HG02798 (cell line): Measurements from ENCODE around the gene RABGGTB.
"Not testable (repeated sequence)": the region's sequence is repeated elsewhere in the genome, so short reads cannot be mapped to it uniquely, and the experiment has no call there.

Experiments
- ATAC-seq: cut with Tn5 transposase; IDR thresholded peaks from one replicate; pipeline ENCODE4 v1.9.1; 2021; ENCODE audit warnings: mild to moderate bottlenecking; ENCODE audit not compliant: unreplicated experiment, poor library complexity

Gene RABGGTB

DNA sequence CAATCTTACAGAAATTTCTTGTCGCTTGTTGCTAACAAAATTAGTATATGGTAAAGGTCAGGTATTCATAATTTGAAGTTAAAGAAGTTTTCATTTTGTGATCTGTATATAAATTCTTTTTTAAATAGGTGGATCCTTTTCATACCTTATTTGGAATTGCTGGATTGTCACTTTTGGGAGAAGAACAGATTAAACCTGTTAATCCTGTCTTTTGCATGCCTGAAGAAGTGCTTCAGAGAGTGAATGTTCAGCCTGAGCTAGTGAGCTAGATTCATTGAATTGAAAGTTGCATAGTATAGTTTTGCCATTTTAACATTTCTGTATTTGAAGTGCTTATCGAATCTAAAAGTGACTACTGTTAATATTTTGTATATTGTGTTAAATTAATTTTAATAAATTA is 8.3 kb downstream of the RABGGTB start:
- ATAC-seq = no peak

DNA sequence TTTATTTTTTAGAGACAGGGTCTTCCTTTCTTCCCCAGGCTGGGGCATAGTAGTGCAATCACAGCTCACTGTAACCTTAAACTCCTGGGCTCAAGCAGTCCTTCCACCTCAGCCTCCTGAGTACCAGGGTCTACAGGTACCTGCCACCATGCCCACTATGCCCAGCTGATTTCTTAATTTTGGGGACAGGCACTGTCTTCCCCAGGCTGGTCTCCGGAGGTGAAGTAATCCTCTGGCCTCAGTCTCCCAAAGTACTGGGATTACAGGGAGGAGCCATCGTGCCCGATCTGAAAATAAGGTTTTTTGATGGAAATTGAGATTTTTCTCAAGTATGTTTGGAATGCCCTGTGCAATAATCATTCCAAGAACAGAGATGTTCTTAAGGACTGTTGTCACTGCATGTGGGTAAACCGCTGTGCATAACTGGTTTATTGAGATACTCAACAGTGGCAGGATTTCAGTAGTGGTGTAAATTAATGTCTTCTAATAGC is 9.7 kb downstream of the RABGGTB start:
- no peak for ATAC-seq

DNA sequence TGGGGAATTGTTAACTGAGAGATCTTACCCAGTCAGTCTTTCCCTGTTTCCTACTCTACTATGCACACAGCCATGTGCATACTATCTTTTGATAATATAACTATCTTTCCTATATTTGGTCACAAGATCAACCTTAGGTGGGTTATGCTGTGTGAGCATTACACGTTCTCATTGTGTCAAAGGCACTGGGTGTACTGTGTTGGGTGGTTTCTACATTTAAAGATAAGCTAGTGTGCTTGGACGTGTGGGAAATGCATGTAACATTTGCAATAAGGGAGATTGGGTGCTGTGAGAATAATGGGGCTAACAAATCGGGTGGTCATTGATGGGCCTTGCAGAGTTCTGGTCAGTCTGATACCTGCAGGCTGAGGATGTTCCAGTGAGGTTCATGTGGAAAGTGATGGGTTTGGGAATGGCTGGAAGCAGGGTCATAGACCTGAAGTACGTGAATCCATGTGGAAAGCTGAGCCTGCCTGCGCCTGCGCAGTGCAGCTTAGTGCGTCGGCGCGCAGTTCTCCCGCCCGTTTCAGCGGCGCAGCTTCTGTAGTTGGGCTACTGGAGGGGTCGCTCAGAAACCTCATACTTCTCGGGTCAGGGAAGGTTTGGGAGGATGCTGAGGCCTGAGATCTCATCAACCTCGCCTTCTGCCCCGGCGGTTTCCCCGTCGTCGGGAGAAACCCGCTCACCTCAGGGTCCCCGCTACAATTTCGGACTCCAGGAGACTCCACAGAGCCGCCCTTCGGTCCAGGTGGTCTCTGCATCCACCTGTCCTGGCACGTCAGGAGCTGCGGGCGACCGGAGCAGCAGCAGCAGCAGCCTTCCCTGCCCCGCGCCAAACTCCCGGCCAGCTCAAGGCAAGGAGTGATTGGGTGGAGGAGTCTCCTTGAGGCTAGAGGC is 10.6 kb downstream of the RABGGTB start, which contains the start of gene MSH4:
MSH4 (plus strand) TSS at position 507 of the 897 bp plus-strand sequence; CDS start at position 611, 104 bp downstream.
- ATAC-seq = no peak

GRCh38 chr1:75797273-75797588 is 11.2 kb downstream of the RABGGTB start:
- ATAC-seq = no peak

- ATAC-seq = no peak
Measured at GRCh38 chr1:75797606-75798216, 11.7 kb downstream of the RABGGTB start.

- ATAC-seq = not testable (repeated sequence)
Measured at GRCh38 chr1:75801480-75801879, 15.4 kb downstream of the RABGGTB start.

- no peak for ATAC-seq
Measured at GRCh38 chr1:75808921-75809320, 22.9 kb downstream of the RABGGTB start.

DNA sequence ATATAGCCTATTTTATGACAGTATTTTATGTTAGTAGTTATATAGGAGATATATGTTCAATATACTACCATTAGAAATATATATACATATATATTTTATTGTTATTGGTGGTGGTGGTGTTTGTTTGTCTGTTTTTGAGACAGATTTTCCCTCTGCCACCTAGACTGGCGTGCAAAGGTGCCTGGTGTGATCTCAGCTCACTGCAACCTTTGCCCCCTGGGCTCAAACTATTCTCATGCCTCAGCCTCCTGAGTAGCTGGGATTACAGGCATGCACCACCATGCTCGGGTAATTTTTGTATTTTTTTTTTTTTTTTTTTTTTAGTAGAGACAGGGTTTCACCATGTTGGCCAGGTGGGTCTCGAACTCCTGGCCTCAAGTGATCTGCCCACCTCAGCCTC is 24.1 kb downstream of the RABGGTB start:
- ATAC-seq = not testable (repeated sequence)

DNA sequence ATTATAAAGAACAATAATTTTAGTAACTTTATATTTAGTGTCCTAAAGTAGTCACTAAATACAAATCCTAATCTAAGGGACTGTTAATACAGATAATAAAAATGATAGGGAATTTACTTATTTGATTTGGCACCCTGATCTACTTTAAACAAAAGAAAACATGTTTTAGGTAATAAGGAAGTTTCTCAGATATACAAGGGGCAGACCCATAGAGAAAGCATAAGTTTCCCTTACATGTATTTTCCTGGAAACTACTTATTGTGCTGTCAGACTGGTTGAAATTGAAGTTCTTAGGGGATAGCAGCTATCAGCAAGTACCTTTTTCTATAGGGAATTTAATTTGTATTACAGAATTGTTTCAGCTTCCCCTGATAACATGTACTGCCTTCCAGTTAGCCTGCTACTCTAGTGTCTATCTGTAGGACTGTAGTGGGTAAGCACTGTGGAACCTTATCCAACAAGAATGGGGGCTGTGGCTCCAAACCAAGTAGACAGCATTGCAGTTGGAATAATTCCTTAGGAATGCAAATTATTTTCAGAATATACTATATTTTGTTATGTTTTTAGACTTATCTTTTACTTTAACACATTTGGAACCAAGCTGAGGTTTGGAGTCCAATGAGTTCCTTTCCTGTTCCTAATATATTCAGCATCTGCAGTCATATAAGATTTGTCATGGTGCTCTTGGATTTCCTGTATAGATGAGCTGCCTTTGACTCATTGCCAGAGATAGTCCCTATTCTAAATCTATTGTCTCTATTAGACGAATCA is 25.3 kb downstream of the RABGGTB start:
- ATAC-seq = no peak

DNA sequence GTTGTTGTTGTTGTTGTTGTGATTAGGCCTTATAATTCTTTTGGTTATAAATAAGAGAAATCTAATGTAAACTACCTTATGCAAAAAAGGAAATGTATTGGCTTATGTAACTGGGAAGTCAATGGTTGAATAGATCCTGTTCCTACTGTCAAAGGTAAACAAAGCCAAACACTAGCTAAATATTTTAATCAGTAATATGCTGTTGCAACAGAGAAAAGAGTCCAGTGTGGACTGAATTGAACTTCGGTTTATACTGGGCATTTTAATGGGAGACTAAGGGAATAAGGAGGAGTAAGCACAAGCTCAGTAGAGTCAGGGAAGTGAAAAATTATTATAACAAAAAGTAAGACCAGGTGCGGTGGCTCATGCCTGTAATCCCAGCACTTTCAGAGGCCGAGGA is 26.0 kb downstream of the RABGGTB start:
- no peak for ATAC-seq

- not testable (repeated sequence) for ATAC-seq
Measured at GRCh38 chr1:75823596-75823995, 37.5 kb downstream of the RABGGTB start.

GRCh38 chr1:75836528-75837100 is 50.6 kb downstream of the RABGGTB start:
- no peak for ATAC-seq

DNA sequence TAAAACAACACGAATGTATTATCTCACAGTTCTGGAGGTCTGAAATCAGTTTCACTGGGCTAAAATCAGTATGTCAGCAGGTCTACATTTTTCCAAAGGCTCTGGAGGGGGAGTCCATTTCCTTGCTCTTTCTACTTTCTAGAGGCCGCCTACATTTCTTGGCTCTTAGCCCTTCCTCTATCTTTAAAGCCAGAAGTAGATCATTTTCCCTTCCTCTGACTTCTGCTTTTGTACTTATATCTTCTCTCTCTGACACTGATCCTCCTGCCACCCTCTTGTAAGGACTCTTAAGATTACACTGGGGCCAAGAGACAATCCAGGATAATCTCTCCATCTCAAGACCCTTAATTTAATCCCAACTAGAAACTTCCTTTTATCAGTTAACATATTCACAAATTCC is 52.0 kb downstream of the RABGGTB start:
- ATAC-seq = no peak

DNA sequence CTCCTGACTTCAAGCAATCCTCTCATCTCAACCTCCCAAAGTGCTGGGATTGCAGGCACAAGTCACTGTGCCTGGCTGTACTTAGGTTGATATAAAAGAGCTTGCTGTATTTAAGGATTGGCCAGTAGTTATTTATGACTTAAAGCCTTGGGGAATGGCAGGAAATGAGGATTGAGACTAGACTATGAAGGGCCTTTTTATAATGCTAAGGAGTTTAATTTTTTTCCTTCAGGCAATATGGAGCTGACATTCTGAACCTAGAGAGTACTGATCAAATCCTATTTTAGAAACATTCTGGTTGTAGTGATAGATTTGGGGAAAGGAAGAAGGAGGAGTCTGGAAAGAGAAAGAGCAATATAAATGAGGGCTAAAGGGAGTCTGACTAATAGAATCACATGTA is 55.4 kb downstream of the RABGGTB start:
- ATAC-seq = no peak
